IMR-90 (cell line): ENCODE measurements around the gene USP6NL. TPM values are rescaled to one million over a fixed set of nuclear protein-coding genes. Genes with fewer than 3 reads are reported as not detected.

Experiments used
- ATAC-seq: fragments of 200-7000 bp; cut with Tn5 transposase; 2 replicates; pipeline ENCODE4 v1.9.1; 2020; ENCODE audit warnings: low read depth, mild to moderate bottlenecking, moderate library complexity
- BruUV-seq: library from RNA; stranded (reverse); fragments of 400-500 nt; replicated peaks from 2 replicates; lab custom pipeline; 2021; lab: Mats Ljungman, UMichigan
- CTCF ChIA-PET: fragments of 300-600 bp; formaldehyde crosslinking; extraction: SDS; loops from one replicate; lab custom pipeline; 2021; ENCODE audit warnings: antibody characterized with exemption; lab: Yijun Ruan, JAX
- POLR2A ChIA-PET: fragments of 300-600 bp; sonication (Branson Sonifier 250); formaldehyde crosslinking; loops from one replicate; lab custom pipeline; 2022; ENCODE audit warnings: antibody characterized with exemption; ENCODE audit not compliant: unreplicated experiment; lab: Charles Lee
- DNase-seq: peaks from one replicate; pipeline ENCODE4 v3.0.0; 2013
- H2AFZ ChIP-seq: replicated peaks from 2 replicates; pipeline ENCODE3; 2013; ENCODE audit warnings: low read length, mild to moderate bottlenecking; ENCODE audit not compliant: poor library complexity
- H2AK5ac ChIP-seq: 2 replicates; pipeline ENCODE4 v1.6.1; 2013; ENCODE audit warnings: low read depth, low read length, inconsistent platforms
- H2AK9ac ChIP-seq: replicated peaks from 2 replicates; pipeline ENCODE3; 2013; ENCODE audit warnings: mild to moderate bottlenecking, low read depth, low read length, moderate library complexity; ENCODE audit not compliant: poor library complexity
- H2BK120ac ChIP-seq: 2 replicates; pipeline ENCODE4 v1.6.1; 2013; ENCODE audit warnings: low read depth, low read length, inconsistent platforms
- H2BK15ac ChIP-seq: 3 replicates; pipeline ENCODE4 v1.6.1; 2013; ENCODE audit warnings: low read depth, low read length, inconsistent platforms
- H2BK20ac ChIP-seq: 2 replicates; pipeline ENCODE4 v1.6.1; 2013; ENCODE audit warnings: low read depth, mild to moderate bottlenecking, inconsistent platforms, low read length, moderate library complexity
- H2BK5ac ChIP-seq: 2 replicates; pipeline ENCODE4 v1.6.1; 2013; ENCODE audit warnings: mild to moderate bottlenecking, low read depth, low read length, inconsistent platforms; ENCODE audit not compliant: poor library complexity, severe bottlenecking
- H3K14ac ChIP-seq: replicated peaks from 2 replicates; pipeline ENCODE4 v1.6.1; 2013; ENCODE audit warnings: low read depth, low read length, inconsistent platforms
- H3K18ac ChIP-seq: 2 replicates; pipeline ENCODE4 v1.6.1; 2013; ENCODE audit warnings: low read depth, low read length, control low read depth
- H3K23ac ChIP-seq: 2 replicates; pipeline ENCODE4 v1.6.1; 2013; ENCODE audit warnings: low read depth, low read length, inconsistent platforms
- H3K27ac ChIP-seq: 2 replicates; pipeline ENCODE4 v1.5.1; 2013; ENCODE audit warnings: mild to moderate bottlenecking, control low read depth, low read length; ENCODE audit not compliant: insufficient read depth
- H3K27me3 ChIP-seq: 2 replicates; pipeline ENCODE4 v1.6.1; 2013; ENCODE audit warnings: low read length; ENCODE audit not compliant: control insufficient read depth, insufficient read depth
- H3K36me3 ChIP-seq: 2 replicates; pipeline ENCODE4 v1.6.1; 2013; ENCODE audit warnings: low read length, mixed read lengths; ENCODE audit not compliant: control insufficient read depth, insufficient read depth
- H3K4ac ChIP-seq: 2 replicates; pipeline ENCODE4 v1.6.1; 2013; ENCODE audit warnings: low read depth, low read length, inconsistent platforms
- H3K4me1 ChIP-seq: 2 replicates; pipeline ENCODE4 v1.6.1; 2013; ENCODE audit warnings: low read length, mixed read lengths; ENCODE audit not compliant: control insufficient read depth, insufficient read depth
- H3K4me2 ChIP-seq: 2 replicates; pipeline ENCODE4 v1.6.1; 2013; ENCODE audit warnings: low read depth, mild to moderate bottlenecking, control low read depth, low read length, moderate library complexity
- H3K4me3 ChIP-seq: 2 replicates; pipeline ENCODE4 v1.5.1; 2013; ENCODE audit warnings: low read depth, mild to moderate bottlenecking, control low read depth, low read length, moderate library complexity; ENCODE audit not compliant: insufficient read depth
- H3K56ac ChIP-seq: 2 replicates; pipeline ENCODE4 v1.6.1; 2013; ENCODE audit warnings: low read length, inconsistent platforms; ENCODE audit not compliant: insufficient read depth; ENCODE audit errors: extremely low read depth
- H3K79me1 ChIP-seq, 2 experiments: 2 replicates each; pipeline ENCODE4 v1.6.1; 2013; ENCODE audit warnings: low read length in 2 of 2, inconsistent platforms in 1 of 2, low read depth in 1 of 2
- H3K9ac ChIP-seq: 2 replicates; pipeline ENCODE4 v1.6.1; 2013; ENCODE audit warnings: low read depth, low read length, control low read depth
- H3K9me1 ChIP-seq: 2 replicates; pipeline ENCODE4 v1.6.1; 2013; ENCODE audit warnings: low read length, inconsistent platforms; ENCODE audit not compliant: insufficient read depth
- H3K9me3 ChIP-seq: 2 replicates; pipeline ENCODE4 v1.6.1; 2013; ENCODE audit warnings: low read length; ENCODE audit not compliant: control insufficient read depth, insufficient read depth
- H4K20me1 ChIP-seq: 2 replicates; pipeline ENCODE4 v1.6.1; 2013; ENCODE audit warnings: low read length, inconsistent platforms; ENCODE audit not compliant: insufficient read depth
- H4K5ac ChIP-seq: 2 replicates; pipeline ENCODE4 v1.6.1; 2013; ENCODE audit warnings: mild to moderate bottlenecking, low read depth, low read length, control low read depth
- H4K8ac ChIP-seq, 2 experiments: 2 replicates each; pipeline ENCODE4 v1.6.1; 2013; ENCODE audit warnings: low read depth in 2 of 2, low read length in 2 of 2, control low read depth in 1 of 2, inconsistent platforms in 1 of 2
- H4K91ac ChIP-seq: 2 replicates; pipeline ENCODE4 v1.6.1; 2013; ENCODE audit warnings: low read depth, low read length, inconsistent platforms; ENCODE audit not compliant: insufficient read depth
- CEBPB ChIP-seq: IDR thresholded peaks from 2 replicates; pipeline ENCODE4 v1.6.1; 2012; ENCODE audit warnings: low read depth, low read length, improper control_type of control experiment
- ELK1 ChIP-seq: fragments of 150-350 bp; IDR thresholded peaks from 2 replicates; pipeline ENCODE4 v1.6.1; 2016; ENCODE audit warnings: low read depth, mild to moderate bottlenecking, low read length, moderate library complexity, borderline replicate concordance
- FOS ChIP-seq: fragments of 150-350 bp; IDR thresholded peaks from 2 replicates; pipeline ENCODE4 v1.6.1; 2016; ENCODE audit warnings: low read depth, low read length
- MAFK ChIP-seq: IDR thresholded peaks from 2 replicates; pipeline ENCODE4 v1.6.1; 2012; ENCODE audit warnings: low read depth, low read length, improper control_type of control experiment
- MAZ ChIP-seq: IDR thresholded peaks from 2 replicates; pipeline ENCODE4 v1.6.1; 2012; ENCODE audit warnings: low read depth, mild to moderate bottlenecking, low read length, improper control_type of control experiment, moderate library complexity, borderline replicate concordance
- NFE2L2 ChIP-seq: fragments of 150-350 bp; IDR thresholded peaks from 2 replicates; pipeline ENCODE4 v1.6.1; 2016; ENCODE audit warnings: low read depth, mild to moderate bottlenecking, low read length
- RAD21 ChIP-seq: IDR thresholded peaks from 2 replicates; pipeline ENCODE4 v1.6.1; 2012; ENCODE audit warnings: low read length, improper control_type of control experiment
- USF2 ChIP-seq: fragments of 150-350 bp; IDR thresholded peaks from 2 replicates; pipeline ENCODE4 v1.6.1; 2017; ENCODE audit warnings: mild to moderate bottlenecking, antibody characterized with exemption, low read length, low read depth
- WGBS, 2 experiments: methylation state at CpG; one replicate each; pipeline versions ENCODE4 v1.1.5 to v1.1.7; 2013; ENCODE audit warnings: missing lambda C conversion rate in 2 of 2; ENCODE audit not compliant: insufficient read length in 1 of 2; ENCODE audit errors: extremely low coverage in 2 of 2; 5-methylcytosine and 5-hydroxymethylcytosine counted together
- dilution Hi-C: fragments of 300-500 bp; cut with HindIII; formaldehyde crosslinking; loops from one replicate; pipeline ENCODE4 v1.14.3; 2018; ENCODE audit warnings: low sequenced_read_pairs; ENCODE audit not compliant: unreplicated experiment
- in situ Hi-C: fragments of 300-500 bp; cut with MboI; formaldehyde crosslinking; loops from 3 replicates; pipeline ENCODE4 v1.14.3; 2019; ENCODE audit warnings: low sequenced_read_pairs, inconsistent platforms, mixed read lengths
- intact Hi-C: fragments of 100-400 bp; cut with micrococcal nuclease; formaldehyde crosslinking; loops from 2 replicates; pipeline ENCODE4 v1.10.0; 2022
- polyA plus RNA-seq, 3 experiments: library from polyadenylated mRNA; depleted of rRNA; stranded (reverse); fragments of >200 nt; gene quantifications; 2 replicates each; pipeline ENCODE4 v1.2.3, GENCODE V29; 2012; ENCODE audit warnings: low replicate concordance in 1 of 3
- total RNA-seq: library from RNA; depleted of rRNA; stranded (reverse); fragments of >200 nt; gene quantifications from 2 replicates; pipeline ENCODE4 v1.2.3, GENCODE V29; 2012

The USP6NL gene
- total and polyA plus RNA-seq, 2 of the 4 experiments (the other 2 are of a cell fraction) = 7.8 to 9.1 TPM

- intact Hi-C loops (no loop called here), in situ Hi-C loops (no loop called here), dilution Hi-C loops (no loop called here)
- CTCF ChIA-PET = interaction anchor here (0.6 kb wide), 1 partner anchor 17 kb away, joined by 3 read pairs; no protein-coding TSS in a partner anchor
- Histone ChIP-seq H3K27me3 (no peaks in the 10 kb centered on the region; the same call in 1 of the 2 replicates), H2AK9ac (no peak overlapping the region), H3K9ac (no peak overlapping the region), H3K4me2 (no peak overlapping the region), H4K5ac (no peak overlapping the region), H3K36me3 (no peaks in the 10 kb centered on the region), H3K4ac (no peak overlapping the region), H4K91ac (no peak overlapping the region), H2BK120ac (no peak overlapping the region), H2BK5ac (no peak overlapping the region), H3K79me1 (no peaks in the 10 kb centered on the region), H3K9me1 (no peaks in the 10 kb centered on the region), H3K4me3 (no peak overlapping the region), H3K4me1 (no peaks in the 10 kb centered on the region), H2AFZ (peak overlapping the region; percentile 39), H2AK5ac (no peak overlapping the region), H3K9me3 (peaks cover 2% of the 10 kb centered on the region; the same call in 1 of the 2 replicates), H3K23ac (no peak overlapping the region), H3K56ac (no peak overlapping the region), H2BK15ac (no peak overlapping the region), H2BK20ac (no peak overlapping the region), H4K8ac (no peak overlapping the region), H3K18ac (no peak overlapping the region), H4K20me1 (no peaks in the 10 kb centered on the region), H3K14ac (no peak overlapping the region), H3K27ac (no peak overlapping the region)
- DNase-seq (no peak), ATAC-seq (no peak)
- TF ChIP-seq MAFK = no peak
- TF ChIP-seq FOS = no peak
- no peak for TF ChIP-seq USF2
- no peak for TF ChIP-seq ELK1
- TF ChIP-seq MAZ = no peak
- no peak for TF ChIP-seq RAD21
- no peak for TF ChIP-seq CEBPB
- no peak for TF ChIP-seq NFE2L2
- WGBS, 2 experiments = 69% methylated on average over 6 of the region's 23 CpGs; no CpG with 5 or more reads in 1 of the 2 experiments
- POLR2A ChIA-PET = no interaction called here
- BruUV-seq = no TSS peak
These were observed 180.8 kb downstream of the USP6NL start for GRCh38 chr10:11430421-11431215.
